SK-N-SH treated with all-trans-retinoic acid at 6 μM for 48 hours (cell line): ENCODE results near the gene BRD7.

Experiments used
- ATAC-seq: fragments of 200-7000 bp; cut with Tn5 transposase; 3 replicates; pipeline ENCODE4 v1.9.1; 2020; ENCODE audit warnings: mild to moderate bottlenecking, moderate library complexity
- ARNTL ChIP-seq: fragments of 450-650 bp; formaldehyde crosslinking; IDR thresholded peaks from 2 replicates; pipeline ENCODE4 v1.5.0; 2020; ENCODE audit warnings: low read depth, mild to moderate bottlenecking, moderate library complexity, borderline replicate concordance
- BACH2 ChIP-seq: fragments of 250-450 bp; sonication (Bioruptor Pico); IDR thresholded peaks from 2 replicates; pipeline ENCODE4 v1.9.0; 2021; ENCODE audit warnings: mild to moderate bottlenecking, borderline replicate concordance
- ESRRG ChIP-seq: fragments of 250-450 bp; sonication (Bioruptor Pico); IDR thresholded peaks from 2 replicates; pipeline ENCODE4 v1.6.1; 2021; ENCODE audit warnings: mild to moderate bottlenecking
- OSR1 ChIP-seq: fragments of 250-450 bp; sonication (Bioruptor Pico); IDR thresholded peaks from 2 replicates; pipeline ENCODE4 v1.8.0; 2022; ENCODE audit warnings: moderate library complexity, mild to moderate bottlenecking, inconsistent platforms
- PPARA ChIP-seq: fragments of 250-450 bp; sonication (Bioruptor Pico); IDR thresholded peaks from 2 replicates; pipeline ENCODE4 v1.5.0; 2020; ENCODE audit warnings: mild to moderate bottlenecking, borderline replicate concordance
- RARB ChIP-seq: fragments of 250-450 bp; sonication (Bioruptor Pico); IDR thresholded peaks from 2 replicates; pipeline ENCODE4 v1.8.0; 2021; ENCODE audit warnings: mild to moderate bottlenecking, moderate library complexity
- SNAI2 ChIP-seq: fragments of 250-450 bp; sonication (Bioruptor Pico); IDR thresholded peaks from 2 replicates; pipeline ENCODE4 v1.5.0; 2020; ENCODE audit warnings: mild to moderate bottlenecking, moderate library complexity
- TOX ChIP-seq: fragments of 250-450 bp; sonication (Bioruptor Pico); IDR thresholded peaks from 2 replicates; pipeline ENCODE4 v1.8.0; 2021; ENCODE audit warnings: mild to moderate bottlenecking, moderate library complexity, borderline replicate concordance
- ZFP3 ChIP-seq: fragments of 250-450 bp; sonication (Bioruptor Pico); IDR thresholded peaks from 2 replicates; pipeline ENCODE4 v1.5.0; 2020; ENCODE audit warnings: mild to moderate bottlenecking, moderate library complexity
- ZFP30 ChIP-seq: fragments of 450-650 bp; formaldehyde crosslinking; IDR thresholded peaks from 2 replicates; pipeline ENCODE4 v1.5.0; 2022; ENCODE audit warnings: mild to moderate bottlenecking, moderate library complexity
- ZNF565 ChIP-seq: fragments of 450-650 bp; formaldehyde crosslinking; conservative IDR thresholded peaks from 2 replicates; pipeline ENCODE4 v1.5.0; 2020; ENCODE audit warnings: low read depth, mild to moderate bottlenecking, moderate library complexity
- ZNF70 ChIP-seq: fragments of 450-650 bp; formaldehyde crosslinking; IDR thresholded peaks from 2 replicates; pipeline ENCODE4 v1.5.0; 2020; ENCODE audit warnings: mild to moderate bottlenecking, moderate library complexity
- ZNF8 ChIP-seq: fragments of 450-650 bp; formaldehyde crosslinking; IDR thresholded peaks from 2 replicates; pipeline ENCODE4 v1.5.0; 2020; ENCODE audit warnings: mild to moderate bottlenecking, moderate library complexity
- TF ChIP-seq, protein P1 (sequence below): fragments of 250-450 bp; sonication (Bioruptor Pico); IDR thresholded peaks from 2 replicates; pipeline ENCODE4 v1.5.1; 2020; ENCODE audit warnings: low read depth, mild to moderate bottlenecking, moderate library complexity
- TF ChIP-seq, protein P2 (sequence below): fragments of 250-450 bp; sonication (Bioruptor Pico); IDR thresholded peaks from 2 replicates; pipeline ENCODE4 v1.5.1; 2021; ENCODE audit warnings: mild to moderate bottlenecking, moderate library complexity
- TF ChIP-seq, protein P3 (sequence below): fragments of 250-450 bp; sonication (Bioruptor Pico); IDR thresholded peaks from 2 replicates; pipeline ENCODE4 v1.5.0; 2020; ENCODE audit warnings: mild to moderate bottlenecking, moderate library complexity
- TF ChIP-seq, protein P4 (sequence below): fragments of 250-450 bp; sonication (Bioruptor Pico); IDR thresholded peaks from 2 replicates; pipeline ENCODE4 v1.8.0; 2021; ENCODE audit warnings: low read depth, mild to moderate bottlenecking, moderate library complexity, borderline replicate concordance
- TF ChIP-seq, protein P5 (sequence below): fragments of 250-450 bp; sonication (Bioruptor Pico); IDR thresholded peaks from 2 replicates; pipeline ENCODE4 v1.8.0; 2020; ENCODE audit warnings: mild to moderate bottlenecking, moderate library complexity, borderline replicate concordance

The BRD7 gene

DNA sequence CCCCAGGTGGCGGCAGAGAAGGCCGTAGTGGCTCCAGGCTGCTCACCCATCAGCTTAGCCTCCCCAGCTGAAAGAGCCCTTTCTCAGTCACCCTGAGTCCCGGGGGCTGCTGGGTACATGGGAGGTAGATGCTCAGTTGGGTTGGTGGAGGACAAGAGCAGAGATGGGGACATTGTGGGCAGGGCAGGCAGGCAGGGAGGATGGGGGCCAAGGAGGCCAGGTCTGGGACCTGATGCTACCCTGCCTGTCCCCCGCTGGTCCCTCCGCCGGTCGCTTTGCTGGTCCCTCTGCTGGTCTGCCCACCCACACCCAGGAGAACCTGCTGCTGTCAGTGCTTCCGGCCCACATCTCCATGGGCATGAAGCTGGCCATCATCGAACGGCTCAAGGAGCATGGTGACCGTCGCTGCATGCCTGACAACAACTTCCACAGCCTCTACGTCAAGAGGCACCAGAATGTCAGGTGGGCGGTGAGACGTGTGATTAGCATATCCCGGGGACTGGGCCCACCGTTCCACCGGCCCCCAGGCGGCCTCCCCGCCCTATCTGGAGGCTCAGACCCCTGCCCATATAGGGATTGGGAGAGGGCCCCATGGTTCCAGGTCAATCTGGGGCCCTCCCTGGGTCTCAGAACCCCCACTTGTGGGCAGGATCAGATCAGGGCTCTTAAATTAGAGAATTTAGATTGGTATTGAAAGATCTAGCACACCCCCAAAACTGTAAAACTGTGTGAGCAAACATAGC is 75.6 kb downstream of the BRD7 start:
- ATAC-seq, result no peak
- TF ChIP-seq, protein P1, sequence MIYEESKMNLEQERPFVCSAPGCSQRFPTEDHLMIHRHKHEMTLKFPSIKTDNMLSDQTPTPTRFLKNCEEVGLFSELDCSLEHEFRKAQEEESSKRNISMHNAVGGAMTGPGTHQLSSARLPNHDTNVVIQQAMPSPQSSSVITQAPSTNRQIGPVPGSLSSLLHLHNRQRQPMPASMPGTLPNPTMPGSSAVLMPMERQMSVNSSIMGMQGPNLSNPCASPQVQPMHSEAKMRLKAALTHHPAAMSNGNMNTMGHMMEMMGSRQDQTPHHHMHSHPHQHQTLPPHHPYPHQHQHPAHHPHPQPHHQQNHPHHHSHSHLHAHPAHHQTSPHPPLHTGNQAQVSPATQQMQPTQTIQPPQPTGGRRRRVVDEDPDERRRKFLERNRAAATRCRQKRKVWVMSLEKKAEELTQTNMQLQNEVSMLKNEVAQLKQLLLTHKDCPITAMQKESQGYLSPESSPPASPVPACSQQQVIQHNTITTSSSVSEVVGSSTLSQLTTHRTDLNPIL (CRISPR knock-in tag), result no peak
- TF ChIP-seq ZNF70 (CRISPR knock-in tag), result no peak
- no peak for TF ChIP-seq ZNF8
- no peak for TF ChIP-seq ZNF565

DNA sequence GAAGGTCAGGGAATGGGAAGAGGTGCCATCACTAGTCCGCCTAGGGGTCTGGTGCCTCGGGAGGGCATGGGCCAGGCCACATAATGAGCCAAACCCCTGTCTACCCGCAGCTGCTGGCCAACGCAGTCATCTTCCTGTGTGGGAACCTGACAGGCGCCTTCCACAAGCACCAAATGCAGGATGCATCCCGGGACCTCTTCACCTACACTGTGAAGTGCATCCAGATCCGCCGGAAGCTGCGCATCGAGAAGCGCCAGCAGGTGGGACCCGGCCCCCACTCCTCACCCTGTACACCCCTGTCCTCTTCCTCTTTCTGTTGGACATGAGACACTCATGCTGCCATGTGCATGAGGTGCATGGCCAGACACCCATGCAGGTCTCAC is 76.2 kb downstream of the BRD7 start:
- ATAC-seq, result no peak
- TF ChIP-seq ZNF8, result no peak
- no peak for TF ChIP-seq ZNF70 (CRISPR knock-in tag)
- TF ChIP-seq, protein P2, sequence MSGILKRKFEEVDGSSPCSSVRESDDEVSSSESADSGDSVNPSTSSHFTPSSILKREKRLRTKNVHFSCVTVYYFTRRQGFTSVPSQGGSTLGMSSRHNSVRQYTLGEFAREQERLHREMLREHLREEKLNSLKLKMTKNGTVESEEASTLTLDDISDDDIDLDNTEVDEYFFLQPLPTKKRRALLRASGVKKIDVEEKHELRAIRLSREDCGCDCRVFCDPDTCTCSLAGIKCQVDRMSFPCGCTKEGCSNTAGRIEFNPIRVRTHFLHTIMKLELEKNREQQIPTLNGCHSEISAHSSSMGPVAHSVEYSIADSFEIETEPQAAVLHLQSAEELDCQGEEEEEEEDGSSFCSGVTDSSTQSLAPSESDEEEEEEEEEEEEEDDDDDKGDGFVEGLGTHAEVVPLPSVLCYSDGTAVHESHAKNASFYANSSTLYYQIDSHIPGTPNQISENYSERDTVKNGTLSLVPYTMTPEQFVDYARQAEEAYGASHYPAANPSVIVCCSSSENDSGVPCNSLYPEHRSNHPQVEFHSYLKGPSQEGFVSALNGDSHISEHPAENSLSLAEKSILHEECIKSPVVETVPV, result no peak
- TF ChIP-seq SNAI2, result no peak
- TF ChIP-seq, protein P1 (CRISPR knock-in tag), result no peak
- no peak for TF ChIP-seq PPARA
- no peak for TF ChIP-seq ZFP30
- TF ChIP-seq RARB, result no peak
- no peak for TF ChIP-seq BACH2 (CRISPR knock-in tag)
- no peak for TF ChIP-seq OSR1 (CRISPR knock-in tag)
- TF ChIP-seq ZFP3 (CRISPR knock-in tag), result no peak
- TF ChIP-seq, protein P3, sequence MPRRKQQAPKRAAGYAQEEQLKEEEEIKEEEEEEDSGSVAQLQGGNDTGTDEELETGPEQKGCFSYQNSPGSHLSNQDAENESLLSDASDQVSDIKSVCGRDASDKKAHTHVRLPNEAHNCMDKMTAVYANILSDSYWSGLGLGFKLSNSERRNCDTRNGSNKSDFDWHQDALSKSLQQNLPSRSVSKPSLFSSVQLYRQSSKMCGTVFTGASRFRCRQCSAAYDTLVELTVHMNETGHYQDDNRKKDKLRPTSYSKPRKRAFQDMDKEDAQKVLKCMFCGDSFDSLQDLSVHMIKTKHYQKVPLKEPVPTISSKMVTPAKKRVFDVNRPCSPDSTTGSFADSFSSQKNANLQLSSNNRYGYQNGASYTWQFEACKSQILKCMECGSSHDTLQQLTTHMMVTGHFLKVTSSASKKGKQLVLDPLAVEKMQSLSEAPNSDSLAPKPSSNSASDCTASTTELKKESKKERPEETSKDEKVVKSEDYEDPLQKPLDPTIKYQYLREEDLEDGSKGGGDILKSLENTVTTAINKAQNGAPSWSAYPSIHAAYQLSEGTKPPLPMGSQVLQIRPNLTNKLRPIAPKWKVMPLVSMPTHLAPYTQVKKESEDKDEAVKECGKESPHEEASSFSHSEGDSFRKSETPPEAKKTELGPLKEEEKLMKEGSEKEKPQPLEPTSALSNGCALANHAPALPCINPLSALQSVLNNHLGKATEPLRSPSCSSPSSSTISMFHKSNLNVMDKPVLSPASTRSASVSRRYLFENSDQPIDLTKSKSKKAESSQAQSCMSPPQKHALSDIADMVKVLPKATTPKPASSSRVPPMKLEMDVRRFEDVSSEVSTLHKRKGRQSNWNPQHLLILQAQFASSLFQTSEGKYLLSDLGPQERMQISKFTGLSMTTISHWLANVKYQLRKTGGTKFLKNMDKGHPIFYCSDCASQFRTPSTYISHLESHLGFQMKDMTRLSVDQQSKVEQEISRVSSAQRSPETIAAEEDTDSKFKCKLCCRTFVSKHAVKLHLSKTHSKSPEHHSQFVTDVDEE (CRISPR knock-in tag), result no peak
- TF ChIP-seq ZNF565, result no peak
- no peak for TF ChIP-seq ARNTL (CRISPR knock-in tag)
- TF ChIP-seq, protein P4, sequence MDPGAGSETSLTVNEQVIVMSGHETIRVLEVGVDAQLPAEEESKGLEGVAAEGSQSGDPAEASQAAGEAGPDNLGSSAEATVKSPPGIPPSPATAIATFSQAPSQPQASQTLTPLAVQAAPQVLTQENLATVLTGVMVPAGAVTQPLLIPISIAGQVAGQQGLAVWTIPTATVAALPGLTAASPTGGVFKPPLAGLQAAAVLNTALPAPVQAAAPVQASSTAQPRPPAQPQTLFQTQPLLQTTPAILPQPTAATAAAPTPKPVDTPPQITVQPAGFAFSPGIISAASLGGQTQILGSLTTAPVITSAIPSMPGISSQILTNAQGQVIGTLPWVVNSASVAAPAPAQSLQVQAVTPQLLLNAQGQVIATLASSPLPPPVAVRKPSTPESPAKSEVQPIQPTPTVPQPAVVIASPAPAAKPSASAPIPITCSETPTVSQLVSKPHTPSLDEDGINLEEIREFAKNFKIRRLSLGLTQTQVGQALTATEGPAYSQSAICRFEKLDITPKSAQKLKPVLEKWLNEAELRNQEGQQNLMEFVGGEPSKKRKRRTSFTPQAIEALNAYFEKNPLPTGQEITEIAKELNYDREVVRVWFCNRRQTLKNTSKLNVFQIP (CRISPR knock-in tag), result no peak

DNA sequence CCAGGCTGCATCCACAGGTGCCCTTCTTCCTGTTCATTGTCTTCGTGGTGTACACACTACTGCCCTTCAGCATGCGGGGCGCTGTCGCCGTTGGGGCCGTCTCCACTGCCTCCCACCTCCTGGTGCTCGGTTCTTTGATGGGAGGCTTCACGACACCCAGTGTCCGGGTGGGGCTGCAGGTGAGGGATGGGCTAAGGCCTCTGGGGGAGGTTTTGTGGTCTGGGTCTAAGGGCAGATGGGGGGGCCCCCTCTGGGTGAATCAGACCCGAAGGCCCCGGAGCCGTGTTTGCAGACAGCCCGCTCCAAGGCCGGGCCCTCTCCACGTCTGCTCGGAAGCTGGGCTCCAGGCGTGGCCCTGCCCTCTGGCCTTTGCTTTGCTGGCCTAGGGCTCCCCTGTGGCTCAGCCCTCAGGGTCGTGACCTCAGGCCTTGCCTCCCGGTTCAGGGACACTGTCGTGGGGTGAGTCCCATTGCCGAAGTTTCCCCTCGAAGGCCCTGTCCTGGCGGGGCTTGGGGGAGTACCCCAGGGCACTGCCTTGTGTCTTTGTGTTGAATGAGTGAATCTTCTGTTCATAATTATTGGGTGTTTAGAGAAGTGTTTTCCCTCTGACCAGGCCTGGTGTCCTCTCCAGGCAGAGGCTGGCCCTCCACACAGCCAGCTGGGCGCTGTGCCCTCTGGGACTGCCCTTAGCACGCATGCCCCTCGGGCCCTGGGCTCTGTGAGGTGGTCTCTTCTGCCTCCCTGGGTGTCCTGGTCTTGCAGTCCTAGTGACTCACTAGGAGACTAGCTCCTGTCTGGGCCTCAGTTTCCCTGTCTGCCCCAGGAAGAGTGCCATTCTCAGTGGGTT is 76.8 kb downstream of the BRD7 start:
- ATAC-seq, result no peak

More for the DNA sequence above, 76.8 kb downstream of the BRD7 start:
- TF ChIP-seq OSR1 (CRISPR knock-in tag) (no peak), ZNF8 (no peak), ZNF565 (no peak), PPARA (no peak), RARB (no peak), TOX (CRISPR knock-in tag) (no peak), SNAI2 (no peak), BACH2 (CRISPR knock-in tag) (no peak), ARNTL (CRISPR knock-in tag) (no peak), ESRRG (CRISPR knock-in tag) (no peak), ZFP3 (CRISPR knock-in tag) (no peak)
- TF ChIP-seq, protein P5, sequence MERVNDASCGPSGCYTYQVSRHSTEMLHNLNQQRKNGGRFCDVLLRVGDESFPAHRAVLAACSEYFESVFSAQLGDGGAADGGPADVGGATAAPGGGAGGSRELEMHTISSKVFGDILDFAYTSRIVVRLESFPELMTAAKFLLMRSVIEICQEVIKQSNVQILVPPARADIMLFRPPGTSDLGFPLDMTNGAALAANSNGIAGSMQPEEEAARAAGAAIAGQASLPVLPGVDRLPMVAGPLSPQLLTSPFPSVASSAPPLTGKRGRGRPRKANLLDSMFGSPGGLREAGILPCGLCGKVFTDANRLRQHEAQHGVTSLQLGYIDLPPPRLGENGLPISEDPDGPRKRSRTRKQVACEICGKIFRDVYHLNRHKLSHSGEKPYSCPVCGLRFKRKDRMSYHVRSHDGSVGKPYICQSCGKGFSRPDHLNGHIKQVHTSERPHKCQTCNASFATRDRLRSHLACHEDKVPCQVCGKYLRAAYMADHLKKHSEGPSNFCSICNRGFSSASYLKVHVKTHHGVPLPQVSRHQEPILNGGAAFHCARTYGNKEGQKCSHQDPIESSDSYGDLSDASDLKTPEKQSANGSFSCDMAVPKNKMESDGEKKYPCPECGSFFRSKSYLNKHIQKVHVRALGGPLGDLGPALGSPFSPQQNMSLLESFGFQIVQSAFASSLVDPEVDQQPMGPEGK (CRISPR knock-in tag), result no peak
- TF ChIP-seq, protein P2, result no peak
